ENCODE results near the gene RBM43.

- TF ChIP-seq CTCF (conservative IDR thresholded peaks at IDR 0.05; ENCODE audit: low read length) (peak; percentile 64), EZH2phosphoT487 (IDR thresholded peaks at IDR 0.05; ENCODE audit: borderline replicate concordance) (no peak)
Measured at GRCh38 chr2:151237422-151238025, 24.1 kb downstream of the RBM43 start.

Data from Loucy (cell line).